ENCODE measurements around the gene GRB7.
"Not testable (repeated sequence)": the region's sequence is repeated elsewhere in the genome, so short reads cannot be mapped to it uniquely, and the experiment has no call there.

GRB7 gene

DNA sequence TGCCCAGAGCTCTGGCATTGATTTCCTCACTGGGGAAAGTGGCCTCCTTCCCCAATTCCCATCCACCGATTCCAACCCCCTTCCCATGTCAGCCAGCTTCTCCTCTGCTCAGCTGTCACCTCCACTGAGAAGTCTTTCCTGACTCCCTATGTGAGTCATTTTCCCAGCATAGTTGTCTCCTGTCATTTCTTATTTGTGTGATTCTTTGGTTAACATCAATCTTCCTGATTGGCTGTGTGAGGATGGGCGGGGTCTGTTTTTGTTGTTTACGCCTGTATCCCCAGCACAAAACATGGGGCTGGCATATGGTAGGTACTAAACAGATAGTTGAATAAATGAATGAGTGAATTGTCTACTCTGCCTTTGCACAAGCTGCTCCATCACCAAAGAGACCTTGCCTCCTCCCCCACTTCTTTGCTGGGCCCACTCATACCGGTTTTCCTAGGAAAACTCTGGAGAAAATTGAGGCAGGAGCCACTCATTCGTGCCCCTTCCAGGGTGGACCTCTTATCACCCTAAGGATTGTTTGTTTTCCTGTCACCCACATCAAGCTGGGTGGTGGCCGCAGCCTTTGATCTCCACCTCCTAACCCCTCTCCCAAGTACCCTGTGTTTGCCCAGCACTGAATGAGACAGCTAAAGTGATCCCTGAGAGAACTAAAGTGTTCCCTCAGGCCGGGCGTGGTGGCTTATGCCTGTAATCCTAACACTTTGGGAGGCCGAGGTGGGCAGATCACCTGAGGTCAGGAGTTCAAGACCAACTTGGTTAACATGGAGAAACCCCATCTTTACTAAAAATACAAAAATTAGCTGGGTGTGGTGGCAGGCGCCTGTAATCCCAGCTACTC, 1.2 kb upstream of the GRB7 start:
- no peak for DNase-seq (ENCODE audit: low read depth)

DNA sequence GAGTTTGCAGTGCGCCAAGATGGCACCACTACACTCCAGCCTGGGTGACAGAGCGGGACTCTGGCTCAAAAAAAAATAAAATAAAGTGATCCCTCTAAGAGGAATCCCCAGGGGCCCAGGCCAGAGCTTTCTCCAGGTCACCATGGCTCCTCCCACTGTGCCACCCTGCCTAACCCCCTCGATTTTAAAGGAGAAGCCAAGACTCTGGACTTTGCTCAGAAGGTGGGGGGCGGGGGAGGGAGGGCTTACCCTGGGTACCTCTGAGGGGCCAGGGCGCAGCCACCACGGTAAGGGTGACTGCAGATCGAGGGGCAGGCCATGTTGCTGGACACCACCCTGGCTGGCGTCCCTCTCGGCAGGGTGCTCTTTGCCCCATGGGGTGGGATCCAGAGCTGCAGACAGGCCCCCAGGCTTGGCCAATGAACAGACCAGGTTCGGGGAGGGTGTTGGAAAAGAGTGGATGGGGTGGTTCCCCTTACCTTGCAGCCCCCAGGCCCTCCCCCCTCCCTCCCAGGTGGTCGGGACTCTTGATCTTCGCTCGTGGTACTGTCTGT, 455 bp upstream of the GRB7 start:
- no peak for DNase-seq (ENCODE audit: low read depth)

DNA sequence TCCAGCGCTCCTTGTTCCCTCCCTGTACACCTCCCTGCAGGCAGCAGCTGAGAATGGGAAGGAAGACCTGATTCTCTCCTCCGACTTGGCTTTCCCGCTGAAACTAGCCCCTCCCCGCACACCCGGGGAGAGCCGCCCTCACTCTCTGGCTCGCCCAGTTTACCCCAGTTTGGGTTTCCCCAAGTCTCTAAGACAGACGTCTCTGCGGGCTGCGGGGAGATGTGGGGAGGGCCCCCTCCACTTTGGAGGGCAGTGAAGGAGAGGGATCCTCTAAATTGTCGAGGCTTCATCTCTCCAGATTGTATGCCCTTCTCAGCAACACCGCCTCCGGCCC, 797 bp downstream of the GRB7 start:
- DNase-seq (ENCODE audit: low read depth): no peak

DNA sequence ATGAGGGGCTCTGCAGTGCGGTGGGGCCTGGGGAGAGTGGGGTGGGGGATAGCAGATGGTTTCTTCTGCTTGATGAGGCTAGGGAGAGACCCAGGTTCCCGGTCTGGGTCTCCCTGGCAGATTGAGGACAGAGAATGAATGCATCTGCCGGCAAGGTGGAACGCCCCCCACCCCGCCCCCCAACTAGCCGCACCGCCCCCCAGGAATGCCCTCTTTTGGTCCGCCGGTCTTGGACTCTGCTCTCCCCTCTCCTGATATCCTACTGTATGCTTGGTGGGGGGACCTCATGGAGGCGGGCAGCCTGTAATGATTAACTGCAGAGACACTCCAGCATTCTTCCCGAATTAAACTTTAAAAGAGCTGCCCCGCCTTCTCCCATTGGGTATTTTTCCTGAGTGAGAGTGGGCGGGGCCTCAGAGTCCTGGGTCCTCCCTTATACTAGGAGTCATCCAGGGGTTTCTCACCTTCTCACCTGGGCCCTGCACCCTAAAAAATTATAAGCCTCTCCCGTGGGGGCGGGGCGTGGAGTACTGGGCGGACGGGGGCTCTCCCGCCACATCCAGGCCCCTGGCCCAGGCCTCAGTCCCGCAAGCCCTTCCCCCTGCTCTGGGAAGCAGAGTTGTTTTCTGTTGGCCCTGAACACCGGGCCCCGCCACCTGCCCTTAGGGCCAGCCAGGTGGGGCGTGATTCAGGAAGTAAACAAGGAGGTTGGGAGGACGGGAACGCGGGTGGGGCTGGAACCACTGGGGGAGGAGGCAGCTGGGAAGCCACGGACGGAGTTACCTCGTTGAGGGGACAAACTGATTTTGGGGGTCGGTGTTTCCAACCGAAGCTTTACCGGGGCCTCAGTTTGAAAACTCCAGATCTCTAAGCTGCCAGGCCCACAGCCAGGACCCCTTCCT, 1.5 kb downstream of the GRB7 start:
- DNase-seq (ENCODE audit: low read depth): no peak

DNA sequence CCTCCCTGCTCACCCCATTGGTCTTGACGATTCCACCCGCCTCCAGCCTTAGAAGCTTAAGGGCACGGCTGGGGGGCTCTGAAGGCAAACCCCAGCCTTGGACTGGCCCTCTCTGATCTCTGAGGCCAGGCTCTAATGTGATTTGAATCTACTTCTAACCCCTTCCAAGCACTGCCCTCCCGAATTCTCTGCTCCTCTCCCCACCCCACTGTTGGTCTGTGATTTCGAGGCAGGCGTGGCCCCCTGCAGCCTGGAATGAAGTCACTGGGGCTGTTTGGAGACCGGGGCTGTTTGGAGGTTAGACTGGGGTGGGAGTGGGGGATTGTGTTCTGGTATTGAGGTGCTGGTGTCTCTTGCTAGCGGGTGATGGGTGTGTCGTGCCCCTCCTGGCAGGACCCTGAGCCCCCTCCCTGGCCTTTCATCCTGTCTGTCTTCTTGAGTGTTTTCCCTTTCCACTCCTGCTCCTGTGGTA, 2.2 kb downstream of the GRB7 start:
- no peak for DNase-seq (ENCODE audit: low read depth)

DNA sequence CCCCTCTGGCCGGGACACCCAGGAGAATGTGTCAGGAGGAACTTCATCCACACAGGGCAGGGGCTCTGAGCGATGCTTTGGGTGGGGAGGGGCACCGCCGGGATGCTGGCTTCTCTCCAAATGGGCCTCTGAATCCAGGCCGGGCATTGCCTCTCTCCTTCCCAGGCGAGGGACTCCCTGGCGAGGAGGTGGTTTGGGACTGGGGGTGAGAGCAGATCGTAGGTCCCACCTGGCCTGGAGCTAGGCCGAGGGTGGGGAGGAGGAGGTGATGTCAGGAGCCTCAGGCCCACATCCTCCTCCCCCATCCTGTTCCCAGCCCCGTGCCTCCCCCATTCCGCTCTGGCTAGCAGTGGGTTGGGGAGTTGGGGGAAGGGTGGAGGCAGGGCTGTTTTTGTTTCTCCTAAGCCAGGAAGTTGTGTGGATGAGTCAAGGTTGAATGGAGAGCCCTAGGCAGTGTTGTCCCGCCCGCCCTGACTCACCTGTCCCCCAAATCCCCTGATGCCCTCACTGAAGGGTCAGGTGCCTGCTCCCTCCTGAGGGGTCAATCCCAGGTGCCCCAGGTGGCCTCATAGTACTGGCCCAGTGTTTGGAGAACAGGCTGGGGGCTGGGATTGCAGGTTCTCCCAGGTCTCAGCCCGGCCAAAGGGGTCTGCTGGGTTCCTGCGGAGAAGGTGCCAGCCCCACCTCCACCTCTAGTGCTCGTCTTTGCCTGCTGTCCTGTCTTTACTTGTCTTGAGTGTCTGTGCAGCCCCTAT, 2.8 kb downstream of the GRB7 start:
- DNase-seq (ENCODE audit: low read depth): no peak

DNA sequence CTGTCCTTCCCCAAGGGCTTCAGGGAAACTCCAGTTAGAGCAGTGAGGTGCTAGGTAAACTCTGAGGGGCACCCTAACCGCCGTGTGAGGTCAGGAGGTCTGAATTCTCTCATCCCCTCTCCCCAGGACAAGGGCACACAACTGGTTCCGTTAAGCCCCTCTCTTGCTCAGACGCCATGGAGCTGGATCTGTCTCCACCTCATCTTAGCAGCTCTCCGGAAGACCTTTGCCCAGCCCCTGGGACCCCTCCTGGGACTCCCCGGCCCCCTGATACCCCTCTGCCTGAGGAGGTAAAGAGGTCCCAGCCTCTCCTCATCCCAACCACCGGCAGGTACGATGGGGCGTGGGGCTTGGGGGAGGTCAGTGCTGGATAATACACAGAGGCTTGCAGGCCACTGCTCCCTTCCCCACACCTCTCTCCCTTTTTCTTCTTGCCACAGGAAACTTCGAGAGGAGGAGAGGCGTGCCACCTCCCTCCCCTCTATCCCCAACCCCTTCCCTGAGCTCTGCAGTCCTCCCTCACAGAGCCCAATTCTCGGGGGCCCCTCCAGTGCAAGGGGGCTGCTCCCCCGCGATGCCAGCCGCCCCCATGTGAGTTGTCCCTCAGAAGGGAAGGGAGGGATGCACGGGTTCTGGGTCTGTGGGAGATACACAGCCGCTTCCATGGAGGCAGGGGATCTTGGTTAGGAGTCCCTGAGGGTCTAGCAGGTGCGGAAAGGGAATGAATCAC, 4.6 kb downstream of the GRB7 start:
- no peak for DNase-seq (ENCODE audit: low read depth)

DNA sequence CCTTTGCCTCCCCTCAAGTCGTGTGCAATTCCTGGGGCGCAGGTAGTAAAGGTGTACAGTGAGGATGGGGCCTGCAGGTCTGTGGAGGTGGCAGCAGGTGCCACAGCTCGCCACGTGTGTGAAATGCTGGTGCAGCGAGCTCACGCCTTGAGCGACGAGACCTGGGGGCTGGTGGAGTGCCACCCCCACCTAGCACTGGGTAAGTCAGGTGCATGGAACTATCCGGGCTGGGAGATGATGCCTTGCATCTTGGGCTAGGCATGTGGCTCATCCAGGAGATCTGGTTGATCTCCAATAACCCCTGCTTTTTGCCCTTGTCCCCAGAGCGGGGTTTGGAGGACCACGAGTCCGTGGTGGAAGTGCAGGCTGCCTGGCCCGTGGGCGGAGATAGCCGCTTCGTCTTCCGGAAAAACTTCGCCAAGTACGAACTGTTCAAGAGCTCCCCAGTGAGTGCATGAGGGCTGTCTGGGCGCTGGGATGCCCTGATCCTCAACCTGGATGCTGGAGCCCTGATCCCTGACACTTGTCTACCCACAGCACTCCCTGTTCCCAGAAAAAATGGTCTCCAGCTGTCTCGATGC, 5.2 kb downstream of the GRB7 start:
- DNase-seq (ENCODE audit: low read depth): no peak

DNA sequence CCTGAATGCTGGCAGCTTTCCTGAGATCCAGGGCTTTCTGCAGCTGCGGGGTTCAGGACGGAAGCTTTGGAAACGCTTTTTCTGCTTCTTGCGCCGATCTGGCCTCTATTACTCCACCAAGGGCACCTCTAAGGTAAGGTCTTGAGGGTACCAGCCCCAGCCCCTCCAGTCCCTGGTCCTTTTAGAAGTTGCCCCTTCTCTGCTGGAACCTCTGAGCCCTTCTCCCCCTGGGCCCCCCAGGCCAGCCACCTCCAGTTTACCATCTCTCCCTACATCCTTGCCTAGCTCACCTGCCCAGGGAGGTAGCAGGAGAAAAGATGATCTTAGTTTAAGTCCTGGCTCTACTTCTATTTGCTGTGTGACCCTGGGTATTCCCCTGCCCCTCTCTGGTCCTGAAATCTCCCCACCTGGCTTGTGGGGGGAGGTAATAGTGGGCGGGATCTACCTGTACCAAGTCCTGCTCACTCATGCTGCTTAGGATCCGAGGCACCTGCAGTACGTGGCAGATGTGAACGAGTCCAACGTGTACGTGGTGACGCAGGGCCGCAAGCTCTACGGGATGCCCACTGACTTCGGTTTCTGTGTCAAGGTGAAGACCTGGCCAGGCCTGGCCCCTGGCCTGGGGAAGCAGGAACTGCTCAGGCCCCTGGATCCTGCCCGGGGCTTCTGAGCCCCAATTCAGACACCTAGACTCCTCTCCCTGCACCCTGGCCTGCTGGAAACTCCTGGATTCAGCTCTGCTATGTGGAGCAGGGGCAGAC, 6.5 kb downstream of the GRB7 start:
- no peak for DNase-seq (ENCODE audit: low read depth)

DNA sequence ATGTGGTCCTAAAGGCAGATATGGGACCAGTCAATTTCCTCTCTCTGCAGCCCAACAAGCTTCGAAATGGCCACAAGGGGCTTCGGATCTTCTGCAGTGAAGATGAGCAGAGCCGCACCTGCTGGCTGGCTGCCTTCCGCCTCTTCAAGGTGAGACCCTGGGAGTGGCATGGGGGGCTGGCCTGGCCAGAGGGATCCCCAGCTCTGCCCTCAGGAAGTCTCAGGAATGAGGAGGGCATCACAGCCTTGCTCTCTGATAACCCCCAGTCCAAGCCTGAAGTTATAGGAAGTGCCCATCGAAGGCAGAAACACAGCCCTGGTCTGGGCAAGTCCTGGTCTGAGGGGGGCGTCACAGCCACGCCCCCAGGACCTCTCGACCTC, 7.1 kb downstream of the GRB7 start:
- no peak for DNase-seq (ENCODE audit: low read depth)

DNA sequence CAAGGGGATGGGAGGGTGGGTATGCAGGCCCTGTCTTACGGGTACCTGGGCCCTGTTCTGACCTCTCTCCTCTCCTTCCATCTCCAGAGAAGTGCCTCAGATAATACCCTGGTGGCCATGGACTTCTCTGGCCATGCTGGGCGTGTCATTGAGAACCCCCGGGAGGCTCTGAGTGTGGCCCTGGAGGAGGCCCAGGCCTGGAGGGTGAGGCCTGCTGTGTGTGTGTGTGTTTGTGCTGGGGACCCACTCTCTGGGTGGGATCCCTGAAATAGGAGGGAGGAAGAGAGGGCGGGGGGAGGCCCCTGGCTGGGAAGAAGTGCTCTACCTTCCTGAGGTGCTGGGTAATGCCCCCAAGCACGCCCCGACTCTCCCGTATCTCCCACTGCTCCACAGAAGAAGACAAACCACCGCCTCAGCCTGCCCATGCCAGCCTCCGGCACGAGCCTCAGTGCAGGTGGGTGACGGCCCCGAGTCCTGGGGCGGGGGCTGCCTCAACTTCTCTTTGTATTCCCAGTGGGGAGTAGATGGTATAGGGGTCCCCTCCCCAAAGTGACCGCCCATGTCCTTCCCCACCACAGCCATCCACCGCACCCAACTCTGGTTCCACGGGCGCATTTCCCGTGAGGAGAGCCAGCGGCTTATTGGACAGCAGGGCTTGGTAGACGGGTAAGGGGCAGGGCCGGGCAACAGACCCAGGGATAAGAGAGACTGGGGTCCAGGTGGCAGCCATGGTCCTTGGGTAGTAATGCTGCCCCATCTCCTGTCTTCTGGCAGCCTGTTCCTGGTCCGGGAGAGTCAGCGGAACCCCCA, 7.8 kb downstream of the GRB7 start:
- DNase-seq (ENCODE audit: low read depth): no peak

DNA sequence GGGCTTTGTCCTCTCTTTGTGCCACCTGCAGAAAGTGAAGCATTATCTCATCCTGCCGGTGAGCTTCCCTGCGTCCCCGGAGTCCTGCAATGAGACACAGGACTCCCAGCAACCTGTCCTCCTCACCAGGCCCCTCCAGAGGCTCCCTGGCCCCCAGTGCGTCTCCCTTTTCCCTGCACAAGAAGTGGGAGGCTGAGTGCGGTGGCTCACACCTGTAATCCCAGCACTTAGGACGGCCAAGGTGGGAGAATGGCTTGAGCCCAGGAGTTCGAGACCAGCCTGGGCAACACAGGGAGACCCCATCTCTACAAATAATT, 8.4 kb downstream of the GRB7 start:
- no peak for DNase-seq (ENCODE audit: low read depth)

DNA sequence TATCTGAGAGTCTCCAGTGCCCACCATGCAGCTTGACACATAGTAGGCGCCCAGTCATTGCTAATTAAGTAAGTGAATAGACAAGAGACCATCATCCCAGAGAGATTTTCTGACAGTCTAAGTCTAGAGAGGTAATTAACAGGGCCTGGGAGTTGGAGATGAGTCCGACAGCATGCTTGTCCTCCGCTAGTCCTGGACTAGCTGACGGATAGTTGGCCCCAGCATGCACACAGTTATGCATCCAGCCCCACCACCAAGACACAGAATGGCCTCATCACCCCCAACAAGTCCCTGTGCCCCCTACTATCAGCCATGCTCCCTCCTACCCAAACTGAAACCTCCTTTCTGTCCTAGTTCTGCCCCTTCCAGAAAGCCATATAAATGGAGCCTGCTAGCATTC, 10.0 kb downstream of the GRB7 start:
- DNase-seq (ENCODE audit: low read depth): no peak

DNA sequence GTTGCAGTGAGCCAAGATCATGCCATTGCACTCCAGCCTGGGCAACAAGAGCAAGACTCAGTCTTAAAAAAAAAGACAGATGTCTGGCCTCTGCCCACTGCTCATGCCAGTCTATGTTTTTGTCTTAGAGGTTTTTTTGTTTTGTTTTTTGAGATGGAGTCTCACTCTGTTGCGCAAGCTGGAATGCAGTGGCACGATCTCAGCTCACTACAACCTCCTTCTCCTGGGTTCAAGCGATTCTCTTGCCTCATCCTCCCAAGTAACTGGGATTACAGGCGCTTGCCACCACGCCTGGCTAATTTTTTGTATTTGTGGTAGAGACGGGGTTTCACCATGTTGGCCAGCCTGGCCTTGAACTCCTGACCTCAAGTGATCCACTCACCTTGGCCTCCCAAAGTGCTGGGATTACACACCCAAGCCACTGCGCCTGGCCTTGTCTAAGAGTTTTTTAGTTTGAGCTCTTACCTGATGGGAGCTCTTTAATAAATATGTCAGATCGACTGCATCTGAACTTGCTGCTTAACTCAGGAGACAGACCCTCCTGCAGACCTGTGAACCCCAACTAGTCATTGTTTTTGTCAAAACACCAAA, 10.8 kb downstream of the GRB7 start:
- DNase-seq (ENCODE audit: low read depth): not testable (repeated sequence)

DNA sequence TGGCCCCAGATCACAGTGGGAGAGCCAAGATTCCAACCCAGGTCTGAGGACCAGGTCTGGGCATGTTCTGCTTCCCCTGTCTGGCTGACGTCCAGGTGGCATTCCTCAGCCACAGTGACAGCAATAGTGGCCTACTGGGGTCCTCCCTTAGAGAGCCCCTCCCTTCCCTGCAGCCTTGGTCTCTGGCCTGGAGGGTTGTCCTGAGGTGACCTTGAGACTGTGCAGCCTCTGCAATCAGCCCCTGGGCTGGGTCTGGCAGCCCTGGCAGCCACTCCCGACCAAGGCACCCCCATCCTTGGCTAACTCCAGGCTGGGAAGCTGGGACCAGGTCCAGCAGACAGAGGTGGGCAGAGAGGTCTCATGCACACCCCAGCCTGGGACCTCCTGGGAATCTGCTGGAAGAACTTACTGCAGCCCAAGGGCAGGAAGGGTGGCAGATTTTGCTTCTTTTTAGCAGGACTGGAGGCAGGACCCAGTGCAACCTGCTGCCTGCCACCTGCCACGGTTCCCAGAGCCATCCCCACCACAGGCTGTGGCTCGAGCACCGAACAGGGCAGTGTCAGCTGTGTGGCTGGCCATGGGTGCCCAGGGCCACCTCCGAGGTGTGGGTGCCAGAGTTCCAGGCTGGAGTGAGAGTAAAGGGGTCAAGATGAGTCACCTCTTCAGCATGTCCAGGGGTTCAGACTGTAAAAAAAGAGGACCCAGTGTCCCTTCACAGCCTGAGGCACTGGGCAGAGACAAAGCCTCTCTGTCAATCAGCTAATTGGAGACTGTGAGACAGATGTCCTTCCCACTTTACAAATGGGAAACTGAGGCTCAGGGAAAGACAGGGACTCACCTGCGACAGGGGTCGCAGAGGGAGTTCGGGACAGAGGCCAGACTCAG, 12.6 kb downstream of the GRB7 start:
- DNase-seq (ENCODE audit: low read depth): no peak

DNA sequence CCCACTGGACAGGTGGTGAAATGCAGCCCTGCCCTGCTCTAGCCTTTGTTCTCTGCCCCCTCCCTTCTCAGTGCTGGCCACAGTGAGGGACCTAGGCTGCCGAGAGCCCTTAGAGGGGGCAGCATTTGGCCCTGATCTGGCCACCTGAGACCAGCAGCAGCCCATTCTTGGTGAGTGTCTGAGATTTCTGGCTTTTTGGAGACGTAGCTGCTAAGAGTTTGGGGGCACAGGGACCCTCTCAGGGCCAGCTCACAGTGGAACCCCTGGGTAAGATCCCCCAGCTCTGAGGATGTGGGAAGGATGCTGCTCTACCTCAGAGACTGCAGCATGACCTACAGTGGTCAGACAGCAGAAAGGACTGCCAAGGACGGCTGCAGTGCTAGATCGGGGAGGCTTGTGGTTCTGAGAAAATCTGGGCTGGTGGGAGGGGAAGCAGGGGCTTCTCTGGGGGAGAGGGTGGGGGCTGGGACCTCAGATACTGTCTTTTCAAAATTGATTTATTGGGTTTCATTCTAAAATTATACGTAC, 13.3 kb downstream of the GRB7 start:
- DNase-seq (ENCODE audit: low read depth): no peak

DNA sequence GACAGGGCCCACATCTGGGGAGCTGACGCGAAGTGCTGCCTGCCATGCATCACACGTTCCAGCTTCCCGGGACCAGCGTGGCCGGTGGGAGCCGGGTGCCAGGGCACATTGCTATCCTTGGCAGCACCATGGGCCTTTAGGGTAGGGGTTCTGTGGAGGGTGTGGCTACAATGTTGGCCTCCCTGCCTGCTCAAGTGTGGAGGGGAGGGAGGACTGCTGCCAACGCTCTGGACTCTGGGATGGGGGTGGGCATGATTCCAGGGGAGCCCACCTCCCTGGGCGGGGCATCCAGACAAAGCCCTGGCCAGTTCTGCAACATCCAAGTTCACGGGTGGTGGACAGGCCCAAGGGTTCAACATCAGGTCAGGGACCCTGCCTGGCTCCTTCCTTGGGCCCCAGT, 13.9 kb downstream of the GRB7 start:
- DNase-seq (ENCODE audit: low read depth): no peak

DNA sequence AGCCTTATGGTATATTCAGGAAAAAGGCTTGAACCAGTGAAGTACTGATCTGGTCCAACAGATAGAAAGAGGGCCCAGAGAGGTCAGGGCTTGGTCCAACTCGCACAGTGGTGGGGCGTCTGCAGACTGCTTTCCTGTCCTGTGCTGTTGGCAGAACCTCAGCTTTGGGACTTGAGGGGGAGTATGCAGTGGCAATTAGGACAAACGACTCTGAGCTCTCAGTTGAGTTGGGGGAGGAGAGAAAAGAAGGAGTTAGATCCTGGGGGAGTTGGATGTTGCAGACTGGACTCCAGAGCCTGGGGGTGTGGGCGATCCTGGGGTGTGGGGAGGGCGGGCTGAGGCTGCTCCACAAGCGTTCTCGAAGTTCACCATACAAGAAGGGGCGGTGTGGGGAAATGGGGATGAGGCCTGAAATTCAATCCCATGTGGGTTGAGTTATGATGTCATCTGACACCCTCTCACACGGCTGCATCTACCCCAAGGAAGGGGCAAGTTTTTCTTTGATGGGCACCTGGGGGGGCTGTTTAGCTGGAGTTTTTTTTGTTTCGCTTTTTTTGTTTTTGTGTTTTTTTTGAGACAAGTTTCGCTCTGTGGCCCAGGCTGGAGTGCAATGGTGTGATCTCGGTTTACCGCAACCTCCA, 14.6 kb downstream of the GRB7 start:
- DNase-seq (ENCODE audit: low read depth): no peak
